ACC112 (cell line): ENCODE results near the gene DENND4C.
"Not testable (repeated sequence)": the region's sequence is repeated elsewhere in the genome, so short reads cannot be mapped to it uniquely, and the experiment has no call there.

Experiments used
- H2AFZ ChIP-seq: fragments of 200-600 bp; sonication (generic); one replicate; pipeline ENCODE4 v1.6.0; 2017; ENCODE audit warnings: antibody characterized with exemption, low read length; ENCODE audit not compliant: unreplicated experiment
- H3K27ac ChIP-seq: fragments of 200-600 bp; sonication (generic); 2 replicates; pipeline ENCODE4 v1.5.1; 2014; ENCODE audit warnings: low read depth, mild to moderate bottlenecking, antibody characterized with exemption, low read length, moderate library complexity
- H3K27me3 ChIP-seq: fragments of 200-600 bp; sonication (generic); 2 replicates; pipeline ENCODE4 v1.6.1; 2014; ENCODE audit warnings: mild to moderate bottlenecking, antibody characterized with exemption, low read length, moderate library complexity, mixed read lengths; ENCODE audit not compliant: insufficient read depth
- H3K36me3 ChIP-seq: fragments of 200-600 bp; sonication (generic); 2 replicates; pipeline ENCODE4 v1.6.1; 2016; ENCODE audit warnings: mild to moderate bottlenecking, antibody characterized with exemption, low read length, moderate library complexity, mixed read lengths; ENCODE audit not compliant: insufficient read depth
- H3K4me1 ChIP-seq: fragments of 200-600 bp; sonication (generic); one replicate; pipeline ENCODE4 v1.6.1; 2016; ENCODE audit warnings: low read length, mixed read lengths; ENCODE audit not compliant: insufficient read depth, unreplicated experiment, control insufficient read depth
- H3K4me3 ChIP-seq: fragments of 200-600 bp; sonication (generic); 2 replicates; pipeline ENCODE4 v1.5.1; 2014; ENCODE audit warnings: mild to moderate bottlenecking, low read depth, low read length
- H3K79me2 ChIP-seq: fragments of 200-600 bp; sonication (generic); one replicate; pipeline ENCODE4 v1.6.0; 2016; ENCODE audit warnings: low read length; ENCODE audit not compliant: control insufficient read depth, unreplicated experiment, insufficient read depth

Gene DENND4C

GRCh38 chr9:19372567-19372966, 142.1 kb downstream of the DENND4C start:
- Histone ChIP-seq H3K27me3 (no peaks in the 10 kb centered on the region), H2AFZ (no peak overlapping the region), H3K79me2 (peaks cover 8% of the 10 kb centered on the region), H3K4me3 (no peak overlapping the region), H3K4me1 (peaks cover 25% of the 10 kb centered on the region), H3K36me3 (peaks cover 45% of the 10 kb centered on the region), H3K27ac (0 out of 2 replicates have a peak overlapping the region, but pooled peaks have one; percentile 24)

- no peaks in the 10 kb centered on the region for H3K27me3 ChIP-seq
- peaks cover 55% of the 10 kb centered on the region for H3K36me3 ChIP-seq
- no peak overlapping the region for H2AFZ ChIP-seq
- peaks cover 35% of the 10 kb centered on the region for H3K4me1 ChIP-seq
- H3K4me3 ChIP-seq = no peak overlapping the region
- 0 out of 2 replicates have a peak overlapping the region, but pooled peaks have one; percentile 3 for H3K27ac ChIP-seq
- H3K79me2 ChIP-seq = peaks cover 17% of the 10 kb centered on the region
Measured at GRCh38 chr9:19373527-19373926, 143.0 kb downstream of the DENND4C start.

GRCh38 chr9:19375538-19375937, 145.0 kb downstream of the DENND4C start:
- peaks cover 35% of the 10 kb centered on the region for H3K4me1 ChIP-seq
- H3K27me3 ChIP-seq = no peaks in the 10 kb centered on the region
- H3K79me2 ChIP-seq = peaks cover 32% of the 10 kb centered on the region
- no peak overlapping the region for H2AFZ ChIP-seq
- peak overlapping the region; percentile 77 for H3K27ac ChIP-seq
- H3K4me3 ChIP-seq = no peak overlapping the region
- peaks cover 65% of the 10 kb centered on the region for H3K36me3 ChIP-seq

DNA sequence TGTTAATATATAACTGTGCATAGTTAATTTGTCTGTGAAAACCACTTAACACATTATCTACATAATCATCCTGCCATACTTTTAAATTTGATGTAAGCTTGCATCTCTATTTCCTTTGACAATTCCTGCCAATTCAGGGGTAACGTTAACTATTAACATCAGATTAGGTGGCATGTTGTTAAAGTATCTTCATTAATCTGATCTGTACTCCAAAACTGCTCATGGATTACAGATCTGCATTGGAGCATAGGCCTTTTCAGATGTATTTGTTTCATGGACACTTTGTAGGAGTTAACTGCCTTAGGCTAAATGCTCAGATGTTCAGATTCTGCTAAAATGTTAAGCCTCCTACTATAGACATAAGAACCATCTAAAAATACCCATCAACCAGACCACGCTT, 146.4 kb downstream of the DENND4C start:
- H3K4me3 ChIP-seq = peak overlapping the region; percentile 96
- H3K27ac ChIP-seq = peak overlapping the region; percentile 77
- H3K36me3 ChIP-seq = peaks cover 65% of the 10 kb centered on the region
- H3K79me2 ChIP-seq = peaks cover 39% of the 10 kb centered on the region
- H2AFZ ChIP-seq = no peak overlapping the region
- no peaks in the 10 kb centered on the region for H3K27me3 ChIP-seq
- H3K4me1 ChIP-seq = peaks cover 35% of the 10 kb centered on the region

DNA sequence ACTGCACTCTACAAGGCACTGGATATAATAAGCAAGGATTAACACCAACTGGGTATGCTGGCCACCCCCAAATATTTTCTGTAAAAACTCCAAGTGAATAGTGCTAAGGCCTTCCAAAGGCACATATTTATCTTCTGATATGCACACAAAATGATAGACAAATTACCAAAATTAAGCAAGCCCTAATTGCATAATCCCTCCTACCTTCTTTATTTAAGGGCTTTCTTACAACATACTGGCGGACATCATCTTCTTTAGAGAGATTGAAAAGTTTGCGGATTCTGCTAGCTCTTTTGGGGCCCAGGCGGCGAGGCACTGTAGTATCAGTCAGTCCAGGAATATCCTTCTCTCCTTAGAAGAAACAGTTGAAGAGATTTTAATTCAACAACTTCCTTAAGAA, 147.7 kb downstream of the DENND4C start:
- Histone ChIP-seq H3K27me3 (no peaks in the 10 kb centered on the region), H3K36me3 (peaks cover 63% of the 10 kb centered on the region), H3K27ac (peak overlapping the region; percentile 77), H3K79me2 (peaks cover 39% of the 10 kb centered on the region), H2AFZ (no peak overlapping the region), H3K4me3 (peak overlapping the region; percentile 96), H3K4me1 (peaks cover 35% of the 10 kb centered on the region)

- no peaks in the 10 kb centered on the region for H3K27me3 ChIP-seq
- H3K79me2 ChIP-seq = peaks cover 39% of the 10 kb centered on the region
- peaks cover 59% of the 10 kb centered on the region for H3K36me3 ChIP-seq
- no peak overlapping the region for H2AFZ ChIP-seq
- peak overlapping the region; percentile 77 for H3K27ac ChIP-seq
- H3K4me3 ChIP-seq = peak overlapping the region; percentile 96
- H3K4me1 ChIP-seq = peaks cover 35% of the 10 kb centered on the region
Measured at GRCh38 chr9:19378647-19379046, 148.2 kb downstream of the DENND4C start.

DNA sequence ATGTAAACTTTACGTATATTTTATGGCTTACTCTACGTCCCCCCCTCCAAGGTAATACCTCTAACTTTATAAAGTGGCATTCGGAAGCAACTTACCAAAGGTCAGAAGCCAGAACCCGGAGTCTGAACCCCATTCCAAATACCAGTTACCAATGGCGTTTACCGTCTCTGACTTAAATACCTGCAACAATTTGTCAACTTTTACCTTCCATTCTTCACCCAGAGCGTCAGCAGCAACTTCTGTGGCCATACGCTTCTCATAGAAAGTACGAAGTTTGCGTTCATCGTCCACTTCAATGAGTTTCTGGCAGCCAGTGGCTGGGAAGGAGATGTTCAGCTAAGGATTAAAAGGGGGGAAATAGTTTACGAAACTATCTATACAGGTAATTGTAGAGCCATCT, 148.8 kb downstream of the DENND4C start:
- peaks cover 35% of the 10 kb centered on the region for H3K4me1 ChIP-seq
- no peak overlapping the region for H2AFZ ChIP-seq
- peaks cover 39% of the 10 kb centered on the region for H3K79me2 ChIP-seq
- H3K36me3 ChIP-seq = peaks cover 52% of the 10 kb centered on the region
- peak overlapping the region; percentile 77 for H3K27ac ChIP-seq
- peak overlapping the region; percentile 96 for H3K4me3 ChIP-seq
- no peaks in the 10 kb centered on the region for H3K27me3 ChIP-seq

- Histone ChIP-seq H3K27ac (peak overlapping the region; percentile 77), H3K36me3 (peaks cover 48% of the 10 kb centered on the region), H3K4me1 (peaks cover 35% of the 10 kb centered on the region), H2AFZ (peak overlapping the region; percentile 28), H3K27me3 (no peaks in the 10 kb centered on the region), H3K79me2 (peaks cover 39% of the 10 kb centered on the region), H3K4me3 (peak overlapping the region; percentile 96)
Measured at GRCh38 chr9:19379697-19380046, 149.2 kb downstream of the DENND4C start.

DNA sequence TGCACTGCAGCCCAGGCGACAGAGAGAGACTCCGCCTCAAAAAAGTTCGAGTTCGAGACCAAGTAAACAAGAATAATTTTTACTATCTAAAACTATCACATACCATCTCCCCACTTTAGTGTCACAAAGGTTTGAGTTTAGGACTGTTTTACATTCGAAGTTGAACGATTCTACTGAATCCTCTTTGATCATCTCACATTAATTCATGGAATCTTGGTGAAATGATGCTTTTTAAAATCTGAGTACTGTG, 150.3 kb downstream of the DENND4C start:
- Histone ChIP-seq H3K36me3 (peaks cover 38% of the 10 kb centered on the region), H2AFZ (peak overlapping the region; percentile 83), H3K4me1 (peaks cover 28% of the 10 kb centered on the region), H3K79me2 (peaks cover 39% of the 10 kb centered on the region), H3K27me3 (no peaks in the 10 kb centered on the region), H3K4me3 (peak overlapping the region; percentile 96), H3K27ac (peak overlapping the region; percentile 77)

- no peak overlapping the region for H2AFZ ChIP-seq
- peaks cover 21% of the 10 kb centered on the region for H3K4me1 ChIP-seq
- no peaks in the 10 kb centered on the region for H3K27me3 ChIP-seq
- H3K36me3 ChIP-seq = peaks cover 29% of the 10 kb centered on the region
- no peak overlapping the region for H3K27ac ChIP-seq
- peaks cover 39% of the 10 kb centered on the region for H3K79me2 ChIP-seq
- H3K4me3 ChIP-seq = no peak overlapping the region
Measured at GRCh38 chr9:19381656-19382055, 151.2 kb downstream of the DENND4C start.

DNA sequence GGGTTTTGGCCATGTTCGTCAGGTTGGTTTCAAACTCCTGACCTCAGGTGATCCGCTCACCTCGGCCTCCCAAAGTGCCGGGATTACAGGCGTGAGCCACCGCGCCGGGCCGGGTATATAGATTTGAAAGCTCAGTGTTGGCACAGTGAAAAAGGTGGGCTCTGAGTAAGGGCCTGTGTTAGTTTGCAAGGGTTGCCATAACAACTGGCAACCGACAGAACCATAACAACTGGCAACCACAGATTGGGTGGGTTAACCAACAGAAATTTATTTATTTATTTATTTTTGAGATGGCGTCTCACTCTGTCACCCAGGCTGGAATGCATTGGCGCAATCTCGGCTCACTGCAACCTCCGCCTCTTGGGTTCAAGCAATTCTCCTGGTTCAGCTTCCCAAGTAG, 154.7 kb downstream of the DENND4C start:
- H3K27ac ChIP-seq, H3K4me1 ChIP-seq, H3K36me3 ChIP-seq, H3K79me2 ChIP-seq, H2AFZ ChIP-seq, H3K27me3 ChIP-seq, H3K4me3 ChIP-seq: not testable (repeated sequence)
